Left cardiac atrium (tissue), 4 donors: Measurements from ENCODE around the gene ALDH18A1. TPM values are rescaled to one million over a fixed set of nuclear protein-coding genes. Genes with fewer than 3 reads are reported as not detected.

Experiments used
- ATAC-seq, 2 donors: fragments of 200-7000 bp; cut with Tn5 transposase; one replicate each; pipeline ENCODE4 v1.9.1; 2020; ENCODE audit warnings: mild to moderate bottlenecking in 2 of 2, moderate library complexity in 2 of 2
- DNase-seq: peaks from one replicate; pipeline ENCODE4 v3.0.0-alpha.2; 2020
- intact Hi-C, 2 donors: fragments of 100-400 bp; cut with DNase I; formaldehyde crosslinking; loops; one replicate each; pipeline versions ENCODE4 v1.14.1 to v1.15.1; 2022 to 2023
- total RNA-seq, 2 donors: library from RNA; stranded (reverse); fragmentation: NEBNext Ultra II Directional; extraction: Animal tissue kit (Norgen Biotek cat#: 25700); gene quantifications; one replicate each; pipeline ENCODE4 v1.2.1, GENCODE V29; 2021
- donor health status: DM: no; HTN: yes; CAD: no.
- donor health status: DM: no; HTN: yes; CAD: no; lungs with severe emphysema.
- donor health status: DM: yes; HTN: yes; CAD: no.
- donor health status: Dilated cardiomyopathy.

Gene ALDH18A1
- total RNA-seq, 2 donors from 2014 or later: 18.7 to 26.0 TPM

- no peak for ATAC-seq
- no peak for DNase-seq
- intact Hi-C loops: loop anchor here in 1 of 2 donors (10.0 kb wide), 1 partner anchor 128 kb away; no protein-coding TSS in a partner anchor
Measured at GRCh38 chr10:95562341-95562965, 94.1 kb downstream of the ALDH18A1 start.

GRCh38 chr10:95561864-95562177 lies 94.7 kb downstream of the ALDH18A1 start:
- intact Hi-C loops: loop anchor here in 1 of 2 donors (10.0 kb wide), 1 partner anchor 127 kb away; no protein-coding TSS in a partner anchor
- ATAC-seq: no peak
- no peak for DNase-seq

- intact Hi-C loops: loop anchor here in 1 of 2 donors (10.0 kb wide), 1 partner anchor 127 kb away; no protein-coding TSS in a partner anchor
- ATAC-seq (peak; percentile 99), DNase-seq (peak; percentile 97)
Measured at GRCh38 chr10:95561177-95561863, 95.2 kb downstream of the ALDH18A1 start, which contains the start of gene SORBS1. TSS of gene SORBS1 (minus strand) at chr10:95561371. CDS start at chr10:95441135, 120,236 bp downstream.

GRCh38 chr10:95560278-95561176 lies 96.0 kb downstream of the ALDH18A1 start:
- peak; percentile 43 for DNase-seq
- intact Hi-C loops: loop anchor here in 1 of 2 donors (10.0 kb wide), 1 partner anchor 126 kb away; no protein-coding TSS in a partner anchor
- ATAC-seq: peak in 1 of 2 donors; percentile 1

- intact Hi-C loops: loop anchor here (5.0 to 10.0 kb wide), 3 partner anchors 43 to 125 kb away; no protein-coding TSS in a partner anchor
- ATAC-seq (no peak), DNase-seq (no peak)
Measured at GRCh38 chr10:95559896-95560277, 96.6 kb downstream of the ALDH18A1 start.

GRCh38 chr10:95559471-95559870 lies 97.0 kb downstream of the ALDH18A1 start:
- ATAC-seq (no peak), DNase-seq (no peak)
- intact Hi-C loops: loop anchor here (5.0 to 10.0 kb wide), 2 partner anchors 42 to 65 kb away; no protein-coding TSS in a partner anchor

GRCh38 chr10:95558593-95559320 lies 97.8 kb downstream of the ALDH18A1 start:
- intact Hi-C loops: loop anchor here (5.0 to 10.0 kb wide), 2 partner anchors 41 to 64 kb away; no protein-coding TSS in a partner anchor
- ATAC-seq (no peak), DNase-seq (no peak)

- DNase-seq (no peak), ATAC-seq (no peak)
- intact Hi-C loops: loop anchor here (5.0 to 10.0 kb wide), 2 partner anchors 40 to 62 kb away; no protein-coding TSS in a partner anchor
Measured at GRCh38 chr10:95556994-95557767, 99.3 kb downstream of the ALDH18A1 start.

Other genes with a start within 250 kb of the ALDH18A1 start
- 100 to 1,000 TPM; 465 to 617 TPM for gene SORBS1, start 95.3 kb downstream of the ALDH18A1 start, total RNA-seq
- gene TCTN3, start 37.2 kb upstream of the ALDH18A1 start, total RNA-seq: 10 to 100 TPM; 13.4 to 20.2 TPM
- 10 to 100 TPM; 11.8 to 18.5 TPM for gene ENTPD1, start 99.5 kb upstream of the ALDH18A1 start, total RNA-seq